Lower leg skin (tissue), 4 donors: ENCODE data around the gene MUS81. TPM values are rescaled to one million over a fixed set of nuclear protein-coding genes. Genes with fewer than 3 reads are reported as not detected.

Experiments used
- DNase-seq, 2 donors: peaks; one replicate each; pipeline ENCODE4 v3.0.0-alpha.2; 2019; ENCODE audit warnings: low spot score in 2 of 2
- H3K4me3 ChIP-seq: fragments of 200-600 bp; sonication (generic); 2 replicates; pipeline ENCODE4 v1.5.1; 2017; ENCODE audit warnings: mild to moderate bottlenecking, low read depth; ENCODE audit not compliant: poor library complexity, severe bottlenecking
- POLR2A ChIP-seq, 2 donors: fragments of 450-650 bp; IDR thresholded peaks; one replicate each; pipeline ENCODE4 v1.6.1; 2016 to 2017; ENCODE audit warnings: antibody characterized with exemption in 2 of 2, mild to moderate bottlenecking in 1 of 2, moderate library complexity in 1 of 2
- WGBS, 2 donors: methylation state at CpG; one replicate each; pipeline ENCODE4 v1.1.5; 2018; 5-methylcytosine and 5-hydroxymethylcytosine counted together
- intact Hi-C: fragments of 100-400 bp; cut with DNase I; formaldehyde crosslinking; loops from one replicate; pipeline ENCODE4 v1.15.0; 2023; ENCODE audit warnings: low total_unique reads
- total RNA-seq, 4 donors: library from RNA; depleted of rRNA; stranded (reverse); fragments of >200 nt; gene quantifications; one replicate each; pipeline ENCODE4 v1.1.0, GENCODE V29; 2016
- TF ChIP-seq, protein P1 (sequence below), 3 donors: fragments of 450-650 bp; IDR thresholded peaks; one replicate each; pipeline ENCODE4 v1.5.1; 2016; ENCODE audit warnings: antibody characterized with exemption in 3 of 3, mild to moderate bottlenecking in 3 of 3, moderate library complexity in 2 of 3

MUS81 gene
- total RNA-seq, 4 donors from 2014 or later = 29.3 to 38.1 (median 37.1) TPM

DNA sequence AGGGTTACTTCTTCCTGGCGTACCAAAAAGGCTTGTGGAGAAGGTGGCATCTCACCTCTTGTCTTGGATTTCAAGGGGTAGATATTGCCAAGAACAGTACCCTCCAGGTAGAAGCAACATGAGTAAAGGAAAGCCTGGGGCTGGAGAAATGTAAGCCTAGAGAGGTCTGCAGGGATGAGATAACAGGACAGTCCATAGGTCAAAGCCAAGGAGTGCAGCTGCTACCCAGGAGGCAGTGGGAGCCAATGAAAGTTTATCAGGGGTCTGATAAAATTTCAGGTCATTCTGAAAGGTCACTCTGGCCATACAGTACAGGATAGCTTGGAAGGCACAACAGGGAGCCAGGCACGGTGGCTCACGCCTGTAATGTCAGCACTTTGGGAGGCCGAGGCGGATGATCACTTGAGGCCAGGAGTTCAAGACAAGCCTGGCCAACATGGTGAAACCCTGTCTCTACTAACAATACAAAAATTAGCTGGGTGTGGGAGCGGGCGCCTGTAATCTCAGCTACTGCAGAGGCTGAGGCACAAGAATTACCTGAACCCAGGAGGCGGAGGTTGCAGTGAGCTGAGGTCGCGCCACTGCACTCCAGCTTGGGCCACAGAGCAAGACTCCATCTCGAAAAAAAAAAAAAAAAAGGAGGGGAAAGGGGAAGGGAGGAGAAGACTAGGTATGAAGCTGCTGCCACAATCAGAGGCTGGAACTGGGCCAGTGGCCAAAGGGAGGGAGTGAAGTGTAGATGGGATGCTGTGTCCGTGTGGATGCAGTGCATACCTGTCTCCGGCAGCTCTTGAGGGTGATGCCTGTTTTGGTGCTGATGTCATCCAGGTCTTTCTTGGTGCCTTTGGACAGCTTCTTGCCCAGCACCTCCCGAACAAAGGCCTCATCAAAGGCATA lies 26.8 kb downstream of the MUS81 start:
- intact Hi-C loops = no loop called here
- DNase-seq = no peak
- TF ChIP-seq, protein P1, sequence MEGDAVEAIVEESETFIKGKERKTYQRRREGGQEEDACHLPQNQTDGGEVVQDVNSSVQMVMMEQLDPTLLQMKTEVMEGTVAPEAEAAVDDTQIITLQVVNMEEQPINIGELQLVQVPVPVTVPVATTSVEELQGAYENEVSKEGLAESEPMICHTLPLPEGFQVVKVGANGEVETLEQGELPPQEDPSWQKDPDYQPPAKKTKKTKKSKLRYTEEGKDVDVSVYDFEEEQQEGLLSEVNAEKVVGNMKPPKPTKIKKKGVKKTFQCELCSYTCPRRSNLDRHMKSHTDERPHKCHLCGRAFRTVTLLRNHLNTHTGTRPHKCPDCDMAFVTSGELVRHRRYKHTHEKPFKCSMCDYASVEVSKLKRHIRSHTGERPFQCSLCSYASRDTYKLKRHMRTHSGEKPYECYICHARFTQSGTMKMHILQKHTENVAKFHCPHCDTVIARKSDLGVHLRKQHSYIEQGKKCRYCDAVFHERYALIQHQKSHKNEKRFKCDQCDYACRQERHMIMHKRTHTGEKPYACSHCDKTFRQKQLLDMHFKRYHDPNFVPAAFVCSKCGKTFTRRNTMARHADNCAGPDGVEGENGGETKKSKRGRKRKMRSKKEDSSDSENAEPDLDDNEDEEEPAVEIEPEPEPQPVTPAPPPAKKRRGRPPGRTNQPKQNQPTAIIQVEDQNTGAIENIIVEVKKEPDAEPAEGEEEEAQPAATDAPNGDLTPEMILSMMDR (IDR thresholded peaks at IDR 0.05) = no peak
- no peak for TF ChIP-seq POLR2A (IDR thresholded peaks at IDR 0.05)
- no peak overlapping the region for H3K4me3 ChIP-seq
- WGBS, 2 donors = 79 to 86% methylated on average over 14 of the region's 14 CpGs

DNA sequence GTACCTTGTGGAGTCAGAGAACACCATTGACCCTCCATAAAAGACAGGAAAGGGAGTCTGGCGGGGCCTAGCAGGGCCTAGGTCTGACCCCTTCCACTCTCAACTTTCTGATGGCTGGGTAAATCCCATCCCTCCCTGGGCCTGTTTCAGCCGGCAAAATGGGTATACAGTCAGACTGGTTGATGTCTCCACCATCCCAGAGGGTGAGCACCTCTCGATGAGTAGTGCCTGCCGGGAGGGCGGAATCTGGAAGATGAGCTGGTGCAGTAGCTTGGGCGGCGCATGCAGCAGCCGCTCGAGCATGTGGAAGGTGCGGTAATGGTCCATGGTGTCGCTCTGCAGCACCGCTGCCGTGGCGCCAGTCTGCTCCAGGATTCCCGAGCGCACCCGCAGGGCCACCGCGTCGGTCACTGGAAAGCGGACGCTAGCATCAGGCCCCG lies 27.5 kb downstream of the MUS81 start:
- peak in 1 of 2 donors; percentile 86 for DNase-seq
- H3K4me3 ChIP-seq = peak overlapping the region; percentile 61
- intact Hi-C loops = no loop called here
- WGBS, 2 donors = 5 to 7% methylated on average over 11 to 15 of the region's 23 CpGs
- TF ChIP-seq, protein P1 (IDR thresholded peaks at IDR 0.05) = no peak
- no peak for TF ChIP-seq POLR2A (IDR thresholded peaks at IDR 0.05)

DNA sequence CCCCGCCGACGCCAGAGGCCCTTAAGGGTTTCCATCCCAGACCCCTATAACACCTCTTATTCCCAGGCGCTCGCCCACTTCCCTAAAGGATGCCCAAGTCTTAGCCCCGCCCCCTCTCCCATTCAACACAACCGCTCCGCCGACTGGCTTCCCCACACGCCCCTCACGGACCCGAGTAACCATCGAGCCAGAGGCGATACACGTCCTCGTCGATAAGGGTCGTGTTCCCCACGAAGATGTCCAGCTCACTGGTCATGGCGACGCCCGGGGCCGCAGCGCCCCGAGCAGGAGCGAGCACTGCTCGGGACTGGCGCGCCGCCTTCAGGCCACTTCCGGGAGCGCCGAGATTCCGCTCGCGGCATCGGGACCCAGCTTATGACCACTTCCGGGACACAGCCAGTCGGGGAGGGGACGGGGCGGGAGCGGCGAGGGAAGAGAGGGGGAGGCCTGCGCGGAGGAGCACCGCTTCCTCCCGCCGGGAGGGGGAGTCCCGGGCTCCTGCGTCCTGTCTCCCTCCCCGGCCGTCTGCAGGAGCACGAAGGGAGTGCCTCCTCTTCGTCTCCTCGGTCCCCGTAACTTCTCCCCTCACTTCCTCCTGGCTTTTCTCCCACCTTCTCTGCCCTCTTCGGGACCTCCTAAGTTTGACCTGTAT lies 28.1 kb downstream of the MUS81 start, which contains the start of gene FIBP:
Gene FIBP, minus strand, starts transcription at position 309 of the 652 bp plus-strand sequence. Its CDS starts 53 bp downstream, at position 256.
- TF ChIP-seq, protein P1 (IDR thresholded peaks at IDR 0.05) = peak in 2 of 3 donors; percentile 24 to 71
- no peak for TF ChIP-seq POLR2A (IDR thresholded peaks at IDR 0.05)
- peak within 1 kb of the TSS; percentile 61 for H3K4me3 ChIP-seq
- intact Hi-C loops = no loop called here
- 1 to 2% methylated on average over 15 to 44 of the region's 57 CpGs for WGBS, 2 donors
- DNase-seq = peak; percentile 95 to 100

DNA sequence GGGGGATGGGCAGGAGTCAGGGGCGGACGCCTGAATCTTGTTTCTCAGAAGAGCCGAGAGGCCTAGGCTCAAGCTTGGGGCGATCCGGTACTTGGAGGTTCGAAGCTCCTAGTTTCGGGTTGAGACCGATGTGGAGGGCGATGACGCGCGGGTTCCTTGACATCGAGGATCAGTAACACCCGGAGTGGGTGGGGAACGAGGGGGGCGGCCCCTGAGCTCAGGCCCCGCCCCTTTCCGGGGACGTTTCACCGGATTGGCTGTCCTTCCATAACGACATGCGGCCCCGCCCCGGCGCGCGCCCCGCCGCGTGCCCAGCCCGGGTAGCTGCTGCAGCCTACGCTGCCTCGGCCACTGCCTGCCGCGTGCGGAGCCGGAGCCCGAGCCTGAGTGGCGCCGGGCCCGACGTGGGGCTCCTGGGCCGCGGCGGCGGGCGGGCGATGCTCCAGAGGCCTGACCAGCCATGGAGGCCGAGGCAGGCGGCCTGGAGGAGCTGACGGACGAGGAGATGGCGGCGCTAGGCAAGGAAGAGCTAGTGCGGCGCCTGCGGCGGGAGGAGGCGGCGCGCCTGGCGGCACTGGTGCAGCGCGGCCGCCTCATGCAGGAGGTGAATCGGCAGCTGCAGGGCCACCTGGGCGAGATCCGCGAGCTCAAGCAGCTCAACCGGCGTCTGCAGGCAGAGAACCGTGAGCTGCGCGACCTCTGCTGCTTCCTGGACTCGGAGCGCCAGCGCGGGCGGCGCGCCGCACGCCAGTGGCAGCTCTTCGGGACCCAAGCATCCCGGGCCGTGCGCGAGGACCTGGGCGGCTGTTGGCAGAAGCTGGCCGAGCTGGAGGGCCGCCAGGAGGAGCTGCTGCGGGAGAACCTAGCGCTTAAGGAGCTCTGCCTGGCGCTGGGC lies 30.3 kb downstream of the MUS81 start, which contains the start of gene CCDC85B:
Gene CCDC85B, plus strand, starts transcription at position 350 of the 895 bp plus-strand sequence. Its CDS starts 111 bp downstream, at position 461.
- peak; percentile 99 to 100 for DNase-seq
- TF ChIP-seq POLR2A (IDR thresholded peaks at IDR 0.05) = peak in 1 of 2 donors; percentile 54
- TF ChIP-seq, protein P1 (IDR thresholded peaks at IDR 0.05) = no peak
- 0% methylated on average over 5 to 61 of the region's 94 CpGs for WGBS, 2 donors
- intact Hi-C loops = no loop called here
- H3K4me3 ChIP-seq = peak within 1 kb of the TSS; percentile 58
